NCI-H69 (cell line): ENCODE measurements around the gene MN1.
A peak's percentile ranks its signal among the peaks of the same experiment; 100 is the strongest.

Source experiments
- DNase-seq: peaks from one replicate; lab custom pipeline; 2025; lab: John Stamatoyannopoulos, UW

The MN1 gene

GRCh38 chr22:27801616-27802345 lies at the start of gene MN1:
Gene MN1, minus strand, starts transcription at chr22:27801756. Its CDS starts 1,213 bp downstream, at chr22:27800543.
- peak; percentile 33 for DNase-seq

GRCh38 chr22:27850000-27850521 lies 48.5 kb upstream of the MN1 start:
- DNase-seq = no peak

- DNase-seq = no peak
Measured at GRCh38 chr22:27848005-27848404, 46.4 kb upstream of the MN1 start.

GRCh38 chr22:27846910-27847309 lies 45.4 kb upstream of the MN1 start:
- DNase-seq = peak; percentile 14

- no peak for DNase-seq
Measured at GRCh38 chr22:27846248-27846757, 44.7 kb upstream of the MN1 start.

DNA sequence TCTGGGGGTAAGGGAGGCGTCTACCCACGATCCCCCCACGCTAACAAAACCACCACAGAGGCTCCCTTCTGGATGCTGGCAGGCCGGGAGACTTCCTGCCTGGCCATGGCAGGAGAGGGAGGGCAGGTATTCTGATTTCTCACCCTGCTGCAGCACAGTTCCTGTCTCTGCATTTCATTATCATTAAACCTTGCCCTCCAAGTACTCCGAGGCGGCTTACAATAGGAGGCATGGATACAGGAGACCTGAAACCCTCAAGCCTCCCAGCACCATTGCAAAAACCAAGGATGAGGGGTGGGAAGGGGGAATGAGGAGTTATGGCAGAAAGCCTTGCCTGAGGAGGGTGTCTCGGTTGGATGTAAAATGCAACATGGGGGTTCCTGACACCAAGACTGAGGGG lies 44.1 kb upstream of the MN1 start:
- DNase-seq = no peak

GRCh38 chr22:27844656-27845591 lies 43.4 kb upstream of the MN1 start:
- no peak for DNase-seq

- DNase-seq = no peak
Measured at GRCh38 chr22:27844256-27844655, 42.7 kb upstream of the MN1 start.

DNA sequence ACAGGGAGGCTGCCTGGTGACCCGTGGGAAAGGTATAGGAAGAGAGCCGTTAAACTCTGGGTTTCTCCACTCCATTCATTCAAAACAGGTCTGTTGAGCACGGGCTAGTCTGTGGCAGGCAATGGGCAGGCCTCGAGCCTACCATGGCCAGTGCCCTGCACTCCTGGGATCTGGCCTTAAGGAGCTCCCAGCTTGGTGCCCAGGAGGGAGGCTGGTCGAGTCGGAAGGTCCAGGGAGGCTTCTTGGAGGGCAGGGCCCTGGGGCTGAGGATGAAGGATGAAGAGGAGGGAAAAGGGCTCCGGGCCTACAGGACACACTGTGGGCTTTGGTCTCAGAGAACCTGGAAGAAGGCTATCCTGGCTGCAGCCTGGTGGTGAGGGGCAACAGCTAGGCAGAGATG lies 41.9 kb upstream of the MN1 start:
- no peak for DNase-seq

- no peak for DNase-seq
Measured at GRCh38 chr22:27842669-27843431, 41.3 kb upstream of the MN1 start.

DNA sequence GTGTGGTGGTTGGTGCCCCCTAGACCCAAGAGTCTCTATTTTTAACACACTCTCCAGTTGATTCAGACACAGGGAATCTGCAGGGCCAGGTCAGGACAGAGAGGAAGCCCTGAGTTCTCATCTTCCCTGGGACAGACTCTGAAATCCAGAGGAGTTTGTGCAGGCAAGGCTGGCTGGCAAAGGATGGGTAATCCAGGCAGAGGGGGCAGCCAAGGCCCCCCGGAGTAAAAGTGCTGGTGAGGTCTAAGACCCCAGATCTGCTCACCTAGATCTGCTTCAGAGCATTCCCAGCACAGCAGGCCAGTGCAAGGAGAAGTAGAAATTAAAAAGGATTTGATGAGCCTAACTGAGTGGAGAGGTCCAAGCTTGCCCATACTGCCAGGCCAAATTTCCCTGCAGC lies 40.6 kb upstream of the MN1 start:
- no peak for DNase-seq

- DNase-seq = no peak
Measured at GRCh38 chr22:27840436-27840835, 38.9 kb upstream of the MN1 start.

GRCh38 chr22:27839057-27839660 lies 37.6 kb upstream of the MN1 start:
- peak; percentile 48 for DNase-seq

GRCh38 chr22:27836181-27836580 lies 34.6 kb upstream of the MN1 start:
- peak; percentile 24 for DNase-seq

- DNase-seq = no peak
Measured at GRCh38 chr22:27835446-27835845, 33.9 kb upstream of the MN1 start.

DNA sequence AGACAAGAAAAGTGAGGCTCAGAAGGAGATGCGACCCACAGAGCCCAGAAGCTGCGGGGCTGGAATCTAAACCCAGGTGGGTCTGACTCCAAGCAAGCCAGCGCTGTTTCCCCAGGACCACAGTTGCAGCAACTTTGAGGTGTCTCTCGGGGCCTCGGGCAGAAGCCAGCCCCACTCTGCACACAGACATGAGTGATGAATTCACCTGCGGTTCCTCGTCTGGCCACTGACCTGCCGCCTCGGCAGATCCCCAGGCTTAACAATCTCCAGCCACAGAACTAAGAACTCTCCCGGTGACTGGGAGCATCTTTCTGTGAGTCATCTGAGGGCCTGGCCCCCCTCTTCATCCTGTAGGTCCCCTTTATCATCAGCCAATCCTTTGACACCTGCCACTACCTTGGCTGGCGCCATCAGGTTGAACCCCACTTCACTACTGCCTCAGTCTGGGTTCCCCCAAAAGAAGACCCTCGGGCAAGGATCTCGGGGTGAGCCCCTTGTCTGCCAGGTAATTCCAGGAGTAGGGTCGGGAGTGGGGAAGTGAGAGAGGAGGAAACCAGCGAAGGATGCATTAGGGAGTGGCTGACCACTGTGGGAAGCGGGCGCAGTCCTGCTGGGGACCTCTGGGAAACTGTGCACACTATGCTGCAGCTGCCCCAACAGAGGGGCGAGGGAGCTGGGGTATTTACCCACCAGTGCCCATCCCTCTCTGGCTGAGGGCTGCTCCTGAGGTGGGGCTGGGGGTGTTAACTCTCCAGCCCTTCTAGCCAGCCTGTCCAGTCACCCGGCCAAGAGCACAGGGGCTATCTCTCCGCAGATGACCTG lies 33.0 kb upstream of the MN1 start:
- no peak for DNase-seq

DNA sequence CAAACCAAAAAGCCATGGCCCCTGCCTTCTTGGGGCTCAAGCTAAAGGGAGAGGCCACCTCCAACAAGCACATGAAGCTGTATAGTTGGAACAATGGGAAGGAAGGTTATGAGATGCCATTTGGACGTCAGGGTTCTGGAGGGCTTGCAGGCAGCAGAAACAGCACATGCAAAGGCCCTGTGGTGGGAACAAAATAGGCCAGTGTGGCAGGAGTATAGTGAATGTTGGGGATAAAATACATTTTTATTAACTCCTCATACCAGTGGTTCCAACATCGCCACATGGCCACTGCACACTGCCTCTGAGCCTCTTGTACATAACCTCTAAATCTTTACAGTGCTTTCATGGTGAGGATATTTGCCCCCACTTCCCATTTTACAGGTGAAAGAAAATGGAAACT lies 32.2 kb upstream of the MN1 start:
- no peak for DNase-seq

GRCh38 chr22:27832606-27833005 lies 31.1 kb upstream of the MN1 start:
- DNase-seq = no peak

DNA sequence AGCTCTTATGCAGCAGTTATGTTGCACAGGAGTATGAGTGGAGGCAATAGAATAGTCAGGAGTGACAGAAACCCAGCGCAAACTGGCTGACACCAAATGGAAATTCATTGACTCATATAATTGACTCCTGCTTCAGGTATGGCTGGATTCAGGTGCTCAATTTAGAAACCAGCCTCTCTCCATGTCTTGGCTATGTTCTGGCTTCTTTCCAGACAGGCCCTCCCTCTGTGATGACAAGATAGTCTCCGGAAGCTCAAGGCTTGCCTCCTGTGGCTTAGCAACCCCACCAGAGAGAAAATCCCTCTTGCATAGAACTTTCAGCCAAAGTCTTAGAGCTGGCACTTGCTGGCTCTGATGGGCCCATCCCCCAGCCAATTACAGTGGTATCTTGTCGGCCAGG lies 28.1 kb upstream of the MN1 start:
- no peak for DNase-seq
